COLO829 (cell line): ENCODE data around the gene RAB3C.
"Not testable (repeated sequence)": the region's sequence is repeated elsewhere in the genome, so short reads cannot be mapped to it uniquely, and the experiment has no call there.

Experiments
- DNase-seq: peaks from one replicate; pipeline ENCODE4 v3.0.0; 2012; ENCODE audit warnings: low spot score

Gene RAB3C

DNA sequence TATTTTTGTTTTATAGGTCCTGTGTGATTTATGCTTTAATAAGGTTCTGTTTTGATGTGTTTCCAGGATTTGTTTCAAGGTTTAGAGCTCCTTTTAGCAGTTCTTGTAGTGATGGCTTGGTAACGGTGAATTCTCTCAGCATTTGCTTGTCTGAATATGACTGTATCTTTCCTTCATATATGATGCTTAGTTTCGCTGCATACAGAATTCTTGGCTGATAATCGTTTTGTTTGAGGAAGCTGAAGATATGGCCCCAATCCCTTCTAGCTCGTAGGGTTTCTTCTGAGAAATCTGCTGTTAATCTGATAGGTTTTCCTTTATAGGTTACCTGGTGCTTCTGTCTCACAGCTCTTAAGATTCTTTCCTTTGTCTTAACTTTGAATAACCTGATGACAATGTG, 20.0 kb downstream of the RAB3C start:
- DNase-seq: not testable (repeated sequence)

DNA sequence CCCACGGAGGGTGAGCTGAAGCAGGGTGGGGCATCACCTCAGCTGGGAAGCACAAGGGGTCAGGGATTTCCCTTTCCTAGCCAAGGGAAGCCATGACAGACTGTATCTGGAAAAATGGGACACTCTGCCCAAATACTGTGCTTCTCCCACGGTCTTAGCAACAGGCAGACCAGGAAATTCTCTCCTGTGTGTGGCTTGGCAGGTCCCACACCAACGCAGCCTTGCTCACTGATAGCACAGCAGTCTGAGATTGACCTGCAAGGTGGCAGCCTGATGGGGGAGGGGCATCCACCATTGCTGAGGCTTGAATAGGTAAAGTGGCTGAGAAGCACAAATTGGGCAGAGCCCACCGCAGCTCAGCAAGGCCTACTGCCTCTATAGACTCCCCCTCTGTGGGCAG, 23.2 kb downstream of the RAB3C start:
- DNase-seq: no peak

- DNase-seq: no peak
Observed at GRCh38 chr5:58615972-58616371, 33.1 kb downstream of the RAB3C start.

DNA sequence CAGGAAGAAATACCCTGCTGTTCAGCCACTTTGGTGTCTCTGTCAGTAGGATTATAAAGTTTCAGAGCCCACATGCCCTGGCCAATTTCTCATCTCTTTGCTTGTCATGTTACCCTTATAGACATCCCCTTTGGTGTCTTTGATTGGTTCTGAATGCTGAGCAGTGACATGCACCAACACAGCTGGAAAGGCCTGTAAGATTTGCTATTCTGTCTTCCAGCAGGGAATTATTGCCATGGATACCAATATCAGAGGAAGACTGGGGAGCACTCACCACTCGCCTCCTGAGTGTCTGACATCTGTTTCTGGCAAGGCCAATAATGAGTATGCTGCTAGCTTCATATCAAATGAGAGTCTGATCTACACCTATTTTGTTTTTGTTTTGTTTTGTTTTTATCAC, 34.4 kb downstream of the RAB3C start:
- no peak for DNase-seq

- no peak for DNase-seq
Observed at GRCh38 chr5:58620336-58620735, 37.5 kb downstream of the RAB3C start.

DNA sequence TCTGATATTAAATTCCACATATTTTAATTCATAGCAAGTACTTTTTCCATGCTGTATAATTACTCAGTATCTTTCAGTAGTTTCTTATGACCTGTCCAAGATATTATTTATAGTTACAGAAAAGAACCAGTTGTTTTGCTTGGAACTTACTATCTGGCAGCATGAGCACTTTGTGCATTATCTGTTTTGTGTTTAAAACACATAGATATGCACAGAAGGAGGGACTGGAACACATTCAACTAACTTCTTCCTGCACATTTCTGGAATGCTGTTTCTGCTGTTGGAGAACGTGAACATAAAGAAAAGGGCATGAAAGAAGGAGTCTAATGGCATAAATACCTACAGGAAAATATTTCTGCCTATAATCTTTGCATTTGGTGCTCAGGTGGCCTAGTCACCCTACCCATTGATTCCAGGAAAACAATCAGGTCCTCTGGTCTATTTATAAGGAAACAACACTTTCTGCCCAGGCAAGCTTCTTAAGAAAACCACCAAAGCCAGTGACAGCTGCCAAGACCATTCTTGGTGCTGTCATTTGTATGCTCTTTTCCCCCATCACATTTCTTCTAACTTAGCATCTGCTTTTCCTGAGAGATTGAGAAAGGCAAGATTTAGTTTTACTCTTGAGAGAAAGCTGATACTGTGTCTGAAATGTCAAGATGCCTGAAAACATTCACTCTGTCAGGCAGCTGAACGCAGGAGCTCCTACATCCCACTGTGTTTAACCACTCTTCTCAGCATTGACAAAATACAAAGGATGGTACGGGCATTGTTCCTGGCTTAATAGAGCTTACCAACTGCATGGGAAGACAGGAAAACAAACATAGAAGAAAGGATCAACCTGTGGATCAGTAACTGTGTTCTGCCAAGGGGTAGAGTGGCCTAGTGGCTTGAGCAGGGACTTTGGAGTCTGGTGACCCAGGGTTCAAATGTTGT, 40.3 kb downstream of the RAB3C start:
- no peak for DNase-seq

- no peak for DNase-seq
Observed at GRCh38 chr5:58628626-58629025, 45.8 kb downstream of the RAB3C start.

DNA sequence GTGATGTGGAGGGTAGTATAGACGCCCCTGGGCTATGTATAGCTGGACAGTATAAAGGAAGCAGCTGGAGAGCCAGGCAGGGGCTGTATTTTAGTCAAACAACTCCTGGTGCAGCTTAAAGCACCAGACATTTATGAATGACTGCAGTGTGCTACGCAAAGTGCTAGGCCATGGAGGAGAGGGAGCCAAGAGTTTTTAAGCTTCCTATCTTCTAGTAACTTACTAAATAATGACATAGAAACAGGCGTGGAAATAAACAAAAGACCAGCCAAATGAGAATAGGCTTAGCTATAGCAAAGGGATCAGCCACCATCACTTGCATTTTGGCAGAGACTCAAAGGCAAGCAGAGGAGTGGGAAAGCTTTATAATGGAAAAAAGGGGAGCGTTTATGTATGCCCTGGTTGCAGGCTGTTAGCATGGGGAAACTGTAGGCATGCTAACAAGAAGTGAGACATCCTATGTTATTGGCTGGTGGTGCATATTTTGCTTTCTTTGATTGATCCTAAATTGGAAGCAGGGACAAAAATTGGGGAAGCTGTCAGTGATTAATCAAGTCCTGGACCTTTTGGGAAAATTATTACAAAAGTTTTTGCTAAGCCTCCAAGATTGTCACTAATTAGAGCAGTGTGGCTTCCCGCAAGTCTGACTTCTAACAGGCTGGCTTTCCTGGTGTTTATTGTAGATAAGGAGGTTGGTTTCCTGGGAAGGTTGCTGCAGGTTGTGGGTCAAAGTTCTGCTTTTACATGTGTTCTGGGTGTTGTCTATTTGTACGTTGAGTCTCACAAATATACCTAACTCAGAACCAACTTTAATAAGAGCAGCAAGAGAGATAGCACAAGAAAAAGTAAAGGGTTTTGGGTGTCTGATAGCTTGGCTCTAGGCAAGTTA, 46.6 kb downstream of the RAB3C start:
- DNase-seq: no peak

- no peak for DNase-seq
Observed at GRCh38 chr5:58631895-58632294, 49.0 kb downstream of the RAB3C start.

DNA sequence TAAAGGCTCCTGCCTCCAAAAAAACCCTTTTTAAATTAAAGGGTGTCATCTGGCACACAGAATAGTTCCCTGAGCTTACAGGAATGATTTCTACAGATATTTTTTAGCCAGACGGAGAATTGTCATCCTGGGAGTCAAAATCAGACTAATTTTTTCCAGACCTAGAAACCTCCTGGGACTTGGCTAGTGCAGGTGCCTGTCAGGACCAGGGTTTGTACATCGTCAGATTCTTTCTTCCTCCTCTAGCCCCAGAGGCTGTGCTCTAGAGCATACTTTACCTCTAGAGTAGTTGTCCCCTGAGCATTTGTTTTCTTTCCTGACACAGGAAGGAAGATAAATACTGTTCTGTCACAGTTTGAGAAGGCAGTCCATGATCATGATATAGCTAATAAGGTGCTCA, 52.5 kb downstream of the RAB3C start:
- no peak for DNase-seq

DNA sequence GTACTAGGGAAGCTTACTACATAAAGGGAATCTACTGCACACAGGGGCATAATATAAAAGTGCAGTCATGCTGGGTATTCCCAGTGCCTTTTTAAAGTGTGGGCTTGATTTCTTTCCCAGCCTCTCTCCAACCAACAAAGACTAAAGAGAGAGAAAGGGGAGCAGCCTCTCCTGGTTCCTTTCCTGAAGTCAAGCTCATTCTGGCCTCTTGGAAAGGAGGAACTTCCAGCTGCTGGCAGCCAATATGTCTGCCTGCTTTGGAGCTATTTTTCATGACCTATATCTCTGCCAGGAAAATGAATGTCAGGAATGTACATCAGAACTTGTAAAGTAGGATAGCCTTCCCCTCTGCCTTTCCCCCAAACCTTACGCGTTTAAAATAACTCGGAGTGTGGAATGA, 57.1 kb downstream of the RAB3C start:
- DNase-seq: no peak

- no peak for DNase-seq
Observed at GRCh38 chr5:58641533-58641932, 58.7 kb downstream of the RAB3C start.

DNA sequence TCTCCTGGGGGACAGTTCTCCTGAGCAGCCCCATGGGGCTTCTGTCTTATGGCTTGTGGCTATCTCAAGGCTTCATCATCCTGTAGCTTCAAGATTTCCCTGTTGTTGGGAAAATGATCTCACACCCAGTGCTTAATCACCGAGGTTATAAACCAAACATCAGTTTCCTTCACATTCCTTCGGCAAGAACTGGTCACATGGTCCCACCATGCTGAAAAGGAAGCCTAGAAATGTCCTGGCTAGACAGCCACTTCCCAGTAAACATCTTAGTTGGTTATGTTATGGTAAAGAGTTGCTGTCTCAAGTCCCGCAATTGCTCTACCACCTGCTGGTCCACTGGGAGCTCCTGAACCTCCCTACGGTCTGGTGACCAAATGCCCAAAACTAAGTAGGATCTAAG, 66.0 kb downstream of the RAB3C start:
- DNase-seq: no peak

GRCh38 chr5:58649716-58650115, 66.8 kb downstream of the RAB3C start:
- no peak for DNase-seq

DNA sequence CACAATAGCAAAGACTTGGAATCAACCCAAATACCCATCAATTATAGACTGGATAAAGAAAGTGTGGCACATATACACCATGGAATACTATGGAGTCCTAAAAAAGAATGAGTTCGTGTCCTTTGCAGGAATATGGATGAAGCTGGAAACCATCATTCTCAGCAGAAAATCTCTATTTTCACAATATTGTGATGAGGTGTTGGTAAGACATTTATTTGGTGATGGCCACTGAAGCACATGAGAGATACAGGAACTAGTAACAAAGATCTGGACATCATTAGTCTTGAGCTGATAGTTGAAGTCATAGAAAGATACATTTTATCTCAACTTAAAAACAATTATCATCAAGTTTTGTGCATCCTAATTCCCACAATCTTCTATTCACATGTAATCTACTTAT, 70.6 kb downstream of the RAB3C start:
- no peak for DNase-seq

- DNase-seq: no peak
Observed at GRCh38 chr5:58666141-58666540, 83.3 kb downstream of the RAB3C start.

GRCh38 chr5:58666598-58667581, 84.0 kb downstream of the RAB3C start:
- no peak for DNase-seq

DNA sequence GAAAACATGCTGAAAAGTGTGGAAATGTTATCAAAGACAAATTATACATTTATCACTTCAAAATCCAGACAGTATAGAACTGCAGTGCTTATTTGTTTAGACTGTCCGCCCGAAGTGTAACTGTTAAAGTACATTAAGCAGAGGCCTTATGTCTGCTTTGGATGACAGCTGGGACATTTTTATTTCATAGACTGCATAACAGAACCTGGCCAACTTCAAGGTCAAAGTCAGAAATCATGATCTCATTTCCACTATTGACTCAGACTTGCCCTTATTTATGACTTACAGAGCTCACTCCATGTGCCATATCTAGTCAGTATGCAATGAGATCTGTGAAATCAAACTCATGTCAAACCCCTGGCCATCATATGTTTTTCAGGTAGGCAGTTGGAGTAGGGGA, 87.7 kb downstream of the RAB3C start:
- DNase-seq: no peak

DNA sequence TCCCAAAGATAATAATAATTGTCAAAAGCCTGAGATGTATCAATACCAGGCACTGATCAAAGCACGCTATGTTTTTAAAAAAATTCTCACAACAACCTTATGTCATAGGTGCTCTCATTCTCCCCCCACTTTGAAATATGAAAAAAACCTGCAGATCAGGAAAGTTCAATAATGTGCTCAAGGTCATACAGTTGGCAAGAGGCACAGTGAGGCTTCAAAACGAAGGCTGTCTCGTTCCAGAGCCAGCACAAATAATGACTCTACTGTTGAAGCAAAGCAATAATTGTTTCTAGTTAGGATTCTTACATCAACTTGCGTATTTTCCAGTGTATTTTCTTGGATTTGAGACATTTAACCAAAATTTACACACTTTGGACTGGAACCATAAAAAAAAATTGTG, 88.3 kb downstream of the RAB3C start:
- no peak for DNase-seq

- no peak for DNase-seq
Observed at GRCh38 chr5:58672521-58672920, 89.6 kb downstream of the RAB3C start.

DNA sequence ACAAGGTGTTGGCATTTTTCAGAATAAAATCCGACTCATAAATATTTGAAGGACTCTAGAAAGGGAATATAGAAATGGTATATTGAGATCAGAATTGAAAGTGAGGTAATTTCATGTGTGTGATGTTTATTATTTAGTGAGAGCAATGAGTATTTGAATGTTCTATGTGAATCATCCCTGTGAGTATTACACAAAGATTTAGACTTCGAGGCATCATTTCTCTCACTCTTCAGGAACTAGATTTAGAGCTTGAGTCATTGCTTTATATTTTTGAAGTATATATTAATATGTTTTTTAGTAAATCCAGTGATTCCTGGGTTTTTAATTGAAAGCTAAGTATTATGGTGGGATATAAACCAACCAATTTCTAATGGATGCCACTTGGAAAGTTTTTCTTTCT, 91.2 kb downstream of the RAB3C start:
- no peak for DNase-seq

- no peak for DNase-seq
Observed at GRCh38 chr5:58674711-58675110, 91.8 kb downstream of the RAB3C start.
